NCI-H526 (cell line): ENCODE data around the gene SLCO3A1.
A peak's percentile ranks its signal among the peaks of the same experiment; 100 is the strongest.
"Not testable (repeated sequence)": the region's sequence is repeated elsewhere in the genome, so short reads cannot be mapped to it uniquely, and the experiment has no call there.

Experiments
- DNase-seq, 2 experiments: peaks; one replicate each; lab custom pipeline; 2025; lab: John Stamatoyannopoulos, UW

The SLCO3A1 gene

GRCh38 chr15:92161039-92161670 lies 307.6 kb downstream of the SLCO3A1 start:
- DNase-seq = no peak

GRCh38 chr15:92162657-92163056 lies 309.1 kb downstream of the SLCO3A1 start:
- DNase-seq = no peak

GRCh38 chr15:92163641-92164040 lies 310.1 kb downstream of the SLCO3A1 start:
- no peak for DNase-seq

GRCh38 chr15:92164327-92165000 lies 311.0 kb downstream of the SLCO3A1 start:
- DNase-seq = peak; percentile 71 to 76

- DNase-seq = no peak
Measured at GRCh38 chr15:92165001-92165346, 311.5 kb downstream of the SLCO3A1 start.

- DNase-seq = no peak
Measured at GRCh38 chr15:92166029-92166428, 312.5 kb downstream of the SLCO3A1 start.

- DNase-seq = no peak
Measured at GRCh38 chr15:92166751-92167405, 313.4 kb downstream of the SLCO3A1 start.

GRCh38 chr15:92167451-92167850 lies 313.9 kb downstream of the SLCO3A1 start:
- DNase-seq = no peak

- no peak for DNase-seq
Measured at GRCh38 chr15:92168066-92168683, 314.7 kb downstream of the SLCO3A1 start.

- no peak for DNase-seq
Measured at GRCh38 chr15:92170897-92171296, 317.4 kb downstream of the SLCO3A1 start.

- no peak for DNase-seq
Measured at GRCh38 chr15:92178911-92179310, 325.4 kb downstream of the SLCO3A1 start.

GRCh38 chr15:92184142-92184541 lies 330.6 kb downstream of the SLCO3A1 start:
- DNase-seq = no peak

GRCh38 chr15:92184679-92185230 lies 331.2 kb downstream of the SLCO3A1 start:
- no peak for DNase-seq

- DNase-seq = no peak
Measured at GRCh38 chr15:92187975-92188374, 334.5 kb downstream of the SLCO3A1 start.

- no peak for DNase-seq
Measured at GRCh38 chr15:92189166-92189565, 335.7 kb downstream of the SLCO3A1 start.

- DNase-seq = no peak
Measured at GRCh38 chr15:92195241-92195640, 341.7 kb downstream of the SLCO3A1 start.

- no peak for DNase-seq
Measured at GRCh38 chr15:92196342-92196741, 342.8 kb downstream of the SLCO3A1 start.

GRCh38 chr15:92197746-92198145 lies 344.2 kb downstream of the SLCO3A1 start:
- no peak for DNase-seq

GRCh38 chr15:92200891-92201290 lies 347.4 kb downstream of the SLCO3A1 start:
- DNase-seq = no peak

- peak in 1 of 2 experiments; percentile 6 for DNase-seq
Measured at GRCh38 chr15:92205255-92205739, 351.8 kb downstream of the SLCO3A1 start.

GRCh38 chr15:92207601-92208000 lies 354.1 kb downstream of the SLCO3A1 start:
- not testable (repeated sequence) for DNase-seq
